Body of pancreas (tissue), 4 donors: ENCODE measurements around the gene GATA3. TPM values are rescaled to one million over a fixed set of nuclear protein-coding genes. Genes with fewer than 3 reads are reported as not detected.

Source experiments
- ATAC-seq: fragments of 150-250 bp; one replicate; pipeline ENCODE4 v1.9.1; 2016
- DNase-seq, 4 donors: peaks; one replicate each; pipeline ENCODE4 v3.0.0-alpha.2; 2019
- H3K27ac ChIP-seq, 4 donors: fragments of 200-600 bp; sonication (generic); 1 replicate in 3 of 4; 2 replicates in 1 of 4; pipeline versions ENCODE4 v1.5.1 to v1.6.1; 2016 to 2019; ENCODE audit warnings: mild to moderate bottlenecking in 1 of 4, mixed read lengths in 1 of 4, moderate library complexity in 1 of 4
- H3K27me3 ChIP-seq, 2 donors: fragments of 200-600 bp; sonication (generic); one replicate each; pipeline ENCODE4 v1.6.0; 2016; ENCODE audit warnings: mild to moderate bottlenecking in 1 of 2
- H3K36me3 ChIP-seq, 2 donors: fragments of 200-600 bp; sonication (generic); replicated peaks in 1 of 2; 2 replicates each; pipeline ENCODE4 v1.5.1; 2016; ENCODE audit warnings: low read depth in 2 of 2; ENCODE audit not compliant: insufficient read depth in 1 of 2
- H3K4me1 ChIP-seq: fragments of 200-600 bp; sonication (generic); one replicate; pipeline ENCODE4 v1.6.0; 2016
- H3K4me3 ChIP-seq, 2 donors: fragments of 200-600 bp; sonication (generic); 1 replicate in 1 of 2; 2 replicates in 1 of 2; pipeline ENCODE4 v1.5.1; 2016 to 2019
- H3K9me3 ChIP-seq, 3 donors: fragments of 200-600 bp; sonication (generic); 1 replicate in 2 of 3; 2 replicates in 1 of 3; pipeline ENCODE4 v1.5.1; 2016
- POLR2A ChIP-seq, 3 donors: fragments of 450-650 bp; IDR thresholded peaks; one replicate each; pipeline ENCODE4 v1.6.1; 2016; ENCODE audit warnings: antibody characterized with exemption in 3 of 3, mild to moderate bottlenecking in 2 of 3
- WGBS, 2 donors: methylation state at CpG; one replicate each; pipeline ENCODE4 v1.1.5; 2017; 5-methylcytosine and 5-hydroxymethylcytosine counted together
- intact Hi-C: fragments of 100-400 bp; cut with DNase I; formaldehyde crosslinking; loops from one replicate; pipeline ENCODE4 v1.15.1; 2023
- total RNA-seq, 2 donors: library from RNA; depleted of rRNA; stranded (reverse); fragments of >200 nt; gene quantifications; one replicate each; pipeline ENCODE4 v1.1.0, GENCODE V29; 2016
- TF ChIP-seq, protein P1 (sequence below), 7 experiments: fragments of 450-650 bp in 4 of 7; fragments of 200-600 bp in 3 of 7; sonication (generic) in 3 of 7; IDR thresholded peaks; one replicate each; pipeline ENCODE4 v1.5.1; 2016 to 2019; ENCODE audit warnings: antibody characterized with exemption in 7 of 7

GATA3 gene
- total RNA-seq, 2 donors from 2014 or later, result 0.26 to 0.66 TPM

DNA sequence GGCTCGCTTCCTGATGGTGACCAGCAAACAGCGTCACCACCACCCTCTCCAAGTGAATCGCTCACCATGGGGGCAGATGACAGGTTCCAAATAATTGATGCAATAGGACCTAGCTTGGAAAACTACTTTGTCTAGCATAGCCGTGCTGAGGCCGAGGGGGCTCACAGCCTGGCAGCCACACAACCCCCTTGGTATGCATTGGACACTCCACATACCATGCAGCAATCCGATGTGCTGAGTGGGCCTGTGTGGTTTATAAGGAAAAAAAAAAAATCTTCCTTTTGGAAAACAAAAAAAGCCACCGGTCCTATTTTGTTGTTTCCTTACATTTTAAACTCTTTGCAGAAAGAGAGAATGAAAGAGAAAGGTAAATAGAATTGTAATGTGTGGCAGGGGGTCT is 15.1 kb downstream of the GATA3 start:
- WGBS, 2 donors, result 63 to 67% methylated on average over 5 to 7 of the region's 7 CpGs
- no peaks in the 10 kb centered on the region for H3K9me3 ChIP-seq
- H3K27ac ChIP-seq, result no peak overlapping the region
- no peaks in the 10 kb centered on the region for H3K36me3 ChIP-seq
- no peak overlapping the region for H3K4me3 ChIP-seq
- TF ChIP-seq, protein P1, sequence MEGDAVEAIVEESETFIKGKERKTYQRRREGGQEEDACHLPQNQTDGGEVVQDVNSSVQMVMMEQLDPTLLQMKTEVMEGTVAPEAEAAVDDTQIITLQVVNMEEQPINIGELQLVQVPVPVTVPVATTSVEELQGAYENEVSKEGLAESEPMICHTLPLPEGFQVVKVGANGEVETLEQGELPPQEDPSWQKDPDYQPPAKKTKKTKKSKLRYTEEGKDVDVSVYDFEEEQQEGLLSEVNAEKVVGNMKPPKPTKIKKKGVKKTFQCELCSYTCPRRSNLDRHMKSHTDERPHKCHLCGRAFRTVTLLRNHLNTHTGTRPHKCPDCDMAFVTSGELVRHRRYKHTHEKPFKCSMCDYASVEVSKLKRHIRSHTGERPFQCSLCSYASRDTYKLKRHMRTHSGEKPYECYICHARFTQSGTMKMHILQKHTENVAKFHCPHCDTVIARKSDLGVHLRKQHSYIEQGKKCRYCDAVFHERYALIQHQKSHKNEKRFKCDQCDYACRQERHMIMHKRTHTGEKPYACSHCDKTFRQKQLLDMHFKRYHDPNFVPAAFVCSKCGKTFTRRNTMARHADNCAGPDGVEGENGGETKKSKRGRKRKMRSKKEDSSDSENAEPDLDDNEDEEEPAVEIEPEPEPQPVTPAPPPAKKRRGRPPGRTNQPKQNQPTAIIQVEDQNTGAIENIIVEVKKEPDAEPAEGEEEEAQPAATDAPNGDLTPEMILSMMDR (IDR thresholded peaks at IDR 0.05), result no peak
- TF ChIP-seq POLR2A (IDR thresholded peaks at IDR 0.05), result no peak
- peaks cover 0 to 1% of the 10 kb centered on the region in 2 donors for H3K27me3 ChIP-seq
- H3K4me1 ChIP-seq, result no peaks in the 10 kb centered on the region
- ATAC-seq (no peak), DNase-seq (no peak)
- intact Hi-C loops, result no loop called here

DNA sequence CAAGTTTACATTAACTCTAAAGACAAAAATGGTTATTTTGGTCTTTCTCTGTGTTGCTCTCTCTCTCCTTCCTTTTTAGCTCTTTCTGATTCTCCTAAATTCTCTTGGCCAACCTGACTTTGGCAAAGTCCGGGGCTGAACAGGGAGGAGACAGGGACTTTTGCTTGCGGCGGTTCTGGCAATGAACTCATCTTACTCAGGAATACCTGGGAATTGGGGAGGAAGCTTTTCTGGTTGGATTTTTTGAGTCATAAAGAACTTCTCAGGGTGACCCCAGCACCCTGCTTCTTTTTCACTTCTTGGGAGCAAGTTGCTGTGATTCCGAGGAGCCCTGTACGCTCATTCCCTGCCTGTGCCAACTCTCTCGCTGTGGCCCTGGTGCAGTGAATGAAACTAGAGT is 16.0 kb downstream of the GATA3 start:
- Histone ChIP-seq H3K4me3 (no peak overlapping the region), H3K9me3 (no peaks in the 10 kb centered on the region), H3K36me3 (no peaks in the 10 kb centered on the region), H3K4me1 (no peaks in the 10 kb centered on the region), H3K27me3 (no peaks in the 10 kb centered on the region), H3K27ac (no peak overlapping the region)
- 77 to 87% methylated on average over 6 of the region's 6 CpGs for WGBS, 2 donors
- TF ChIP-seq POLR2A (IDR thresholded peaks at IDR 0.05), result no peak
- TF ChIP-seq, protein P1 (IDR thresholded peaks at IDR 0.05), result no peak
- no peak for ATAC-seq
- DNase-seq, result no peak
- intact Hi-C loops, result no loop called here

DNA sequence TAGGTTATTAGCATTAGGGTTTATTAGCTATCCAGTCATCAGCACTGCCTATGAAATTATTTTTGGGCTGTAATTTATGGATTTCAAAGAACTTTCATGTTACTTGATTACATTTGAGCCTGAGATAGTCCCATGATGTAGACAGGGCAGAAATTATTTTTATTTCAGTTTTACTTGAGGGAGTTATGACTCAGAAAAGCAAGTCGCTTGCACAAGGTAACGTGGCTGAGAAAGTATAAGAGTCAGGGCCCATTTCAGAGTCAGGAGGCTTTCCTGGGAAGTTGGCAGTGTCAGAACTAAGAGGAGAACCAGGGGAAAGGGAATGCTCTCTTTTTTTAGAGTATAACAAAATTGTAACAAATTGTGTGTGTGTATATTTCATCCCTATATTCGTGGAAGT is 16.5 kb downstream of the GATA3 start:
- TF ChIP-seq, protein P1 (IDR thresholded peaks at IDR 0.05), result no peak
- TF ChIP-seq POLR2A (IDR thresholded peaks at IDR 0.05), result no peak
- H3K27ac ChIP-seq, result no peak overlapping the region
- no peak overlapping the region for H3K4me3 ChIP-seq
- no peak for ATAC-seq
- no peak for DNase-seq
- no peaks in the 10 kb centered on the region for H3K4me1 ChIP-seq
- H3K9me3 ChIP-seq, result no peaks in the 10 kb centered on the region
- no peaks in the 10 kb centered on the region for H3K36me3 ChIP-seq
- 53 to 61% methylated on average over 3 of the region's 3 CpGs for WGBS, 2 donors
- no peaks in the 10 kb centered on the region for H3K27me3 ChIP-seq
- intact Hi-C loops, result no loop called here

DNA sequence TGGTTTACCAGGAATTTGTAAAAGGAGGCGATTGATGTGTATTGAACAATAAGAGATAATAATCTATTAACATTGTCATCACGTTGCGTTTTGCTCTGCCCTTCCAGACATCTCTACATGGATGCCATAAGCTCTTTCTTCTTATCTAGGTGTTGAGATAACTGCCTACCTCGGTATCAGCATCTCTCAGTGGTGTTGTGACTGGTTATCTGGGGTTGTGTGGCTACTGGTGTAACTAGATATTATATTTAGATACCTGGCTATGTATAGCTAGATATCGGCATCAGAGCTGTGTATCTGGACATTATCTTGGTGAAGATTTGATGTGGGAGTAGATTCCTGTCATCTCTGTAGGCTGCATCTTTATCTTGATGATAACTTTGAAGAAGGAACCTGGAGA is 17.2 kb downstream of the GATA3 start:
- no peaks in the 10 kb centered on the region for H3K36me3 ChIP-seq
- 49 to 60% methylated on average over 5 of the region's 5 CpGs for WGBS, 2 donors
- TF ChIP-seq, protein P1 (IDR thresholded peaks at IDR 0.05), result no peak
- TF ChIP-seq POLR2A (IDR thresholded peaks at IDR 0.05), result no peak
- no peak for DNase-seq
- no peaks in the 10 kb centered on the region for H3K27me3 ChIP-seq
- no peak overlapping the region for H3K4me3 ChIP-seq
- intact Hi-C loops, result no loop called here
- H3K27ac ChIP-seq, result no peak overlapping the region
- H3K4me1 ChIP-seq, result no peaks in the 10 kb centered on the region
- ATAC-seq, result no peak
- H3K9me3 ChIP-seq, result no peaks in the 10 kb centered on the region

DNA sequence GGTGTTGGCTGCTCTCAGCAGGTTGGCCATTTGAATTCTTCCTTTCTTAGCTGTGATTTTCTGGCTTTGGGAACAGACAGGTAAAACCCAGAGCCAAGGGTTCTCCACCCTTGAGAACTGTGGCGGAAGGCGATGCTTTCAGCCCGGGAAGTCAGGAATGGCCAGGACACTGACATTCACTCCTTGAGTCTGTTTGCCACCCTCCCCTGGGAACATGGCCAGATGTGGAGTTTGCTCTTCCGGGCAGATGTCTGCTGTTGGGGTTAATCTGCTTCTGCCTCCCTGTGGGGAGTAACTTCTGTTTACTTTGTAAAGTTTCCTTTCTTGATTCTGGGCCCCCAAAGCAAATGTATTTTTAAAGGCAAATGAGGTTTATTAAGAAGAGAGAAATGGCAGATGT is 17.7 kb downstream of the GATA3 start:
- no peak overlapping the region for H3K4me3 ChIP-seq
- no peaks in the 10 kb centered on the region for H3K36me3 ChIP-seq
- intact Hi-C loops, result no loop called here
- 21 to 40% methylated on average over 4 of the region's 4 CpGs for WGBS, 2 donors
- H3K9me3 ChIP-seq, result no peaks in the 10 kb centered on the region
- H3K27me3 ChIP-seq, result no peaks in the 10 kb centered on the region
- no peak for DNase-seq
- ATAC-seq, result no peak
- no peaks in the 10 kb centered on the region for H3K4me1 ChIP-seq
- no peak overlapping the region for H3K27ac ChIP-seq
- TF ChIP-seq, protein P1 (IDR thresholded peaks at IDR 0.05), result no peak
- TF ChIP-seq POLR2A (IDR thresholded peaks at IDR 0.05), result no peak
